Measurements from ENCODE around the gene IRF2.

The IRF2 gene

DNA sequence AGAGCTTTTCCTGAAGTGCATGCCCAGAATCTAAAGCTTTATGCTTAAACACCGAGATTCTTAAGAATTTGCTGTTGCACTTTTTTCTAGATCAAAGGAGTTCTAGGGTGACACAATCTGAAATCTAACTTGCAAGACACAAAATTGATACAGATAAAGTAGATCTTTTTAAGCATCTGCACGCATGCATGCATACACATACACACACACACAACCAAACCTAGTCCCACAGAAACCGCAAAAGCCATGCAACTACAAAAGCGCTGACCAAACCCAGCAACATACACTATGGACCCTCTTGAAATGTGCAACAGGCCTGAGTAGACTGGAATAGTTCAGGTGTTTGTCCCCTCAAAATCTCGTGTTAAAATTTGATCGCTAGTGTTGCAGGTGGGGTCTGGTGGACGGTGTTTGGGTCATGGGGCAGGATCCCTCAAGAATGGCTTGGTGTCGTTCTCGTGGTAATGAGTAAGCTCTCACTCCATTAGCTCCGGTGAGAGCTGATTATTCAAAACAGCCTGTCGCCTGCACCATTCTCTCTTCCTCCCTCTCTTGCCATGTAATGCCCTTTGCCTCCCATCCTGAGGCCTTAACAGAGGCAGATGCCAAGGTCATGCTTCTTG lies 52.7 kb downstream of the IRF2 start:
- Histone ChIP-seq H3K4me1 (ENCODE audit: control insufficient read depth, insufficient read depth, low read length) (peaks cover 26% of the 10 kb centered on the region), H3K9me3 (ENCODE audit: control insufficient read depth, low read length) (no peaks in the 10 kb centered on the region), H3K36me3 (ENCODE audit: control insufficient read depth, insufficient read depth, low read length) (peaks cover 11% of the 10 kb centered on the region), H3K9ac (ENCODE audit: low read length) (no peak overlapping the region), H3K4me3 (ENCODE audit: low read length) (no peak overlapping the region), H3K27me3 (ENCODE audit: control insufficient read depth, insufficient read depth, low read length) (no peaks in the 10 kb centered on the region)

DNA sequence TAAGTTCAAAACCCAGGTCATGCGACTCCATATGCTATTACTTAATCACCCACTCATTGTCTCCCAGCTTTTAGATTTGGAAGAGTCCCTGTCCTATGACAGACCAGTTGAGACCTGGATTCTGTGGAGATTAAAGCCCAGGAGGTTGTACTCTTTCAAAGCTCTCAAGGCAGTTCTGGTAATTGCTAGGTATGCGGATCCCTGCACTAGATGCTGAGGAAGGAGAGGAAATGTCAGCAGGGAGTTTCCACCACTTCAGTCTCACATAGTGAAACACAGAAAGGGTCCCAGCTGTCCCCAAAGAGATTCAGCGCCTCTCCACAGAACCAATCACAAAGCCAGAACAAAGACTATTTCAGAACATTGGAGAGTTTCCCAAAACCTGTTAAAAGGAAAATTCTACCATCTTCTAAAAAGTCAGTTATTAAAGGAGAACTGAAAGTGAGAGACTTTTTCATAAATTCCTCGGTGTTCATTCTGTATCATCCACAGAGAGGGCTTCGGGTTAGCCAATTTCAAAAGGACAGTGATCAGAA lies 53.4 kb downstream of the IRF2 start:
- peaks cover 21% of the 10 kb centered on the region for H3K4me1 ChIP-seq (ENCODE audit: control insufficient read depth, insufficient read depth, low read length)
- H3K36me3 ChIP-seq (ENCODE audit: control insufficient read depth, insufficient read depth, low read length) = peaks cover 10% of the 10 kb centered on the region
- H3K9ac ChIP-seq (ENCODE audit: low read length) = no peak overlapping the region

GRCh38 chr4:184420402-184420801 lies 53.9 kb downstream of the IRF2 start:
- Histone ChIP-seq H3K4me1 (ENCODE audit: control insufficient read depth, insufficient read depth, low read length) (peaks cover 27% of the 10 kb centered on the region), H3K4me3 (ENCODE audit: low read length) (no peak overlapping the region), H3K9ac (ENCODE audit: low read length) (no peak overlapping the region), H3K27me3 (ENCODE audit: control insufficient read depth, insufficient read depth, low read length) (no peaks in the 10 kb centered on the region), H3K36me3 (ENCODE audit: control insufficient read depth, insufficient read depth, low read length) (peaks cover 10% of the 10 kb centered on the region), H3K9me3 (ENCODE audit: control insufficient read depth, low read length) (no peaks in the 10 kb centered on the region)

More for the DNA sequence above, 53.4 kb downstream of the IRF2 start:
- no peak overlapping the region for H3K4me3 ChIP-seq (ENCODE audit: low read length)
- H3K27me3 ChIP-seq (ENCODE audit: control insufficient read depth, insufficient read depth, low read length) = no peaks in the 10 kb centered on the region
- no peaks in the 10 kb centered on the region for H3K9me3 ChIP-seq (ENCODE audit: control insufficient read depth, low read length)

GRCh38 chr4:184419976-184420375 lies 54.4 kb downstream of the IRF2 start:
- H3K4me1 ChIP-seq (ENCODE audit: control insufficient read depth, insufficient read depth, low read length) = peaks cover 29% of the 10 kb centered on the region
- H3K36me3 ChIP-seq (ENCODE audit: control insufficient read depth, insufficient read depth, low read length) = peaks cover 10% of the 10 kb centered on the region
- H3K9ac ChIP-seq (ENCODE audit: low read length) = no peak overlapping the region
- H3K9me3 ChIP-seq (ENCODE audit: control insufficient read depth, low read length) = no peaks in the 10 kb centered on the region
- H3K27me3 ChIP-seq (ENCODE audit: control insufficient read depth, insufficient read depth, low read length) = no peaks in the 10 kb centered on the region
- H3K4me3 ChIP-seq (ENCODE audit: low read length) = no peak overlapping the region

- no peaks in the 10 kb centered on the region for H3K9me3 ChIP-seq (ENCODE audit: control insufficient read depth, low read length)
- peak overlapping the region; percentile 46 for H3K9ac ChIP-seq (ENCODE audit: low read length)
- peaks cover 39% of the 10 kb centered on the region for H3K4me1 ChIP-seq (ENCODE audit: control insufficient read depth, insufficient read depth, low read length)
- peaks cover 10% of the 10 kb centered on the region for H3K36me3 ChIP-seq (ENCODE audit: control insufficient read depth, insufficient read depth, low read length)
- H3K27me3 ChIP-seq (ENCODE audit: control insufficient read depth, insufficient read depth, low read length) = no peaks in the 10 kb centered on the region
- H3K4me3 ChIP-seq (ENCODE audit: low read length) = no peak overlapping the region
These were observed 56.4 kb downstream of the IRF2 start for GRCh38 chr4:184417802-184418511.

GRCh38 chr4:184416913-184417734 lies 57.2 kb downstream of the IRF2 start:
- H3K4me3 ChIP-seq (ENCODE audit: low read length) = no peak overlapping the region
- H3K9ac ChIP-seq (ENCODE audit: low read length) = peak overlapping the region; percentile 46
- H3K9me3 ChIP-seq (ENCODE audit: control insufficient read depth, low read length) = no peaks in the 10 kb centered on the region
- H3K27me3 ChIP-seq (ENCODE audit: control insufficient read depth, insufficient read depth, low read length) = no peaks in the 10 kb centered on the region
- peaks cover 42% of the 10 kb centered on the region for H3K4me1 ChIP-seq (ENCODE audit: control insufficient read depth, insufficient read depth, low read length)
- H3K36me3 ChIP-seq (ENCODE audit: control insufficient read depth, insufficient read depth, low read length) = peaks cover 10% of the 10 kb centered on the region

- Histone ChIP-seq H3K36me3 (ENCODE audit: control insufficient read depth, insufficient read depth, low read length) (peaks cover 10% of the 10 kb centered on the region), H3K9ac (ENCODE audit: low read length) (peak overlapping the region; percentile 19)
These were observed 59.3 kb downstream of the IRF2 start for GRCh38 chr4:184415071-184415470.

GRCh38 chr4:184413261-184414046 lies 60.9 kb downstream of the IRF2 start:
- no peaks in the 10 kb centered on the region for H3K9me3 ChIP-seq (ENCODE audit: control insufficient read depth, low read length)
- H3K36me3 ChIP-seq (ENCODE audit: control insufficient read depth, insufficient read depth, low read length) = peaks cover 6% of the 10 kb centered on the region
- H3K9ac ChIP-seq (ENCODE audit: low read length) = peak overlapping the region; percentile 23
- H3K4me3 ChIP-seq (ENCODE audit: low read length) = no peak overlapping the region
- peaks cover 59% of the 10 kb centered on the region for H3K4me1 ChIP-seq (ENCODE audit: control insufficient read depth, insufficient read depth, low read length)
- H3K27me3 ChIP-seq (ENCODE audit: control insufficient read depth, insufficient read depth, low read length) = no peaks in the 10 kb centered on the region

More at GRCh38 chr4:184415071-184415470, 59.3 kb downstream of the IRF2 start:
- H3K4me3 ChIP-seq (ENCODE audit: low read length) = no peak overlapping the region
- H3K9me3 ChIP-seq (ENCODE audit: control insufficient read depth, low read length) = no peaks in the 10 kb centered on the region
- peaks cover 47% of the 10 kb centered on the region for H3K4me1 ChIP-seq (ENCODE audit: control insufficient read depth, insufficient read depth, low read length)
- no peaks in the 10 kb centered on the region for H3K27me3 ChIP-seq (ENCODE audit: control insufficient read depth, insufficient read depth, low read length)

GRCh38 chr4:184410748-184411147 lies 63.6 kb downstream of the IRF2 start:
- H3K27me3 ChIP-seq (ENCODE audit: control insufficient read depth, insufficient read depth, low read length) = no peaks in the 10 kb centered on the region
- no peaks in the 10 kb centered on the region for H3K9me3 ChIP-seq (ENCODE audit: control insufficient read depth, low read length)
- no peak overlapping the region for H3K4me3 ChIP-seq (ENCODE audit: low read length)
- H3K36me3 ChIP-seq (ENCODE audit: control insufficient read depth, insufficient read depth, low read length) = peaks cover 7% of the 10 kb centered on the region
- H3K9ac ChIP-seq (ENCODE audit: low read length) = no peak overlapping the region
- H3K4me1 ChIP-seq (ENCODE audit: control insufficient read depth, insufficient read depth, low read length) = peaks cover 74% of the 10 kb centered on the region

DNA sequence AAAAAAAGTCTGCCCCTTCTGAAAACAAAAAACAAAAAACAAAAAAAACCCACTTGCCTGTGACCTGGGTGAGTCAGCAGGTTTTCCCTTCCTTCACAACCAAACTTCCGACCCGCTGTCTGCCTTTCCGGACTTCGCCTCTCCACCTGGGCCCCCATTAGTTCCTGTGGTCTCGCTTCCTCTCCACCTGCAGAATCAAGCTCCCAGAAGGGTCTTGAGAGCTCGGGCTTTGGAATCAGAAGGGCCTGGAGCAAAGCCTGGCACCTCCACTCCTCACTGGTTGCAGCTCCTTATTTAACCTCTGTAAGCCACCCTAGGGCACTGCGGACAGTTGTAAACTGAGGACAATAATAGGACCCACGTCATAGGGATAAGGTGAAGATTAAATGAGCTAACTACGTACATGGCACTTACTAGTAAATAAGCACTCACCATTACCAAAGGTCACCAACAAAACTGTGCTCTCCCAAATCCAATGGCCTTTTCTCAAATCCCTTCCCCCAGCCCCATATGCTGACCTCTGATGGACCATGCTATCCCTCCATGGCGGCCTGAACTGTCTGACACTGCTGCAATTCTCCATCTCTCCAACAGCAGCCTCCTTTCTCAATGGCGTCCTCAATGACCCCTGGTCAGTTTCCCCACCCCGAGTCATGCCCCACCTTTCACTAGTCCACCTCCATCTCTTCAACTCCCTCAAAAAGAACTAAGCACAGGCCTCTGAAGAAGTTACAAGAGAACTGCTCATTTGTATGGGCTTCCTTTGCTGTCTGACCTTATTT lies 64.2 kb downstream of the IRF2 start:
- Histone ChIP-seq H3K9me3 (ENCODE audit: control insufficient read depth, low read length) (no peaks in the 10 kb centered on the region), H3K4me1 (ENCODE audit: control insufficient read depth, insufficient read depth, low read length) (peaks cover 74% of the 10 kb centered on the region), H3K9ac (ENCODE audit: low read length) (no peak overlapping the region), H3K36me3 (ENCODE audit: control insufficient read depth, insufficient read depth, low read length) (peaks cover 13% of the 10 kb centered on the region), H3K27me3 (ENCODE audit: control insufficient read depth, insufficient read depth, low read length) (no peaks in the 10 kb centered on the region), H3K4me3 (ENCODE audit: low read length) (no peak overlapping the region)

- no peaks in the 10 kb centered on the region for H3K9me3 ChIP-seq (ENCODE audit: control insufficient read depth, low read length)
- H3K4me1 ChIP-seq (ENCODE audit: control insufficient read depth, insufficient read depth, low read length) = peaks cover 69% of the 10 kb centered on the region
- H3K36me3 ChIP-seq (ENCODE audit: control insufficient read depth, insufficient read depth, low read length) = peaks cover 14% of the 10 kb centered on the region
- H3K27me3 ChIP-seq (ENCODE audit: control insufficient read depth, insufficient read depth, low read length) = no peaks in the 10 kb centered on the region
- no peak overlapping the region for H3K9ac ChIP-seq (ENCODE audit: low read length)
- H3K4me3 ChIP-seq (ENCODE audit: low read length) = no peak overlapping the region
These were observed 64.8 kb downstream of the IRF2 start for GRCh38 chr4:184409502-184409901.
